ENCODE data around the gene ARID5A. TPM values are rescaled to one million over a fixed set of nuclear protein-coding genes. Genes with fewer than 3 reads are reported as not detected.
A peak's percentile ranks its signal among the peaks of the same experiment; 100 is the strongest.

The ARID5A gene
- total RNA-seq, 1 donor from 2014 or later: 9.4 TPM

DNA sequence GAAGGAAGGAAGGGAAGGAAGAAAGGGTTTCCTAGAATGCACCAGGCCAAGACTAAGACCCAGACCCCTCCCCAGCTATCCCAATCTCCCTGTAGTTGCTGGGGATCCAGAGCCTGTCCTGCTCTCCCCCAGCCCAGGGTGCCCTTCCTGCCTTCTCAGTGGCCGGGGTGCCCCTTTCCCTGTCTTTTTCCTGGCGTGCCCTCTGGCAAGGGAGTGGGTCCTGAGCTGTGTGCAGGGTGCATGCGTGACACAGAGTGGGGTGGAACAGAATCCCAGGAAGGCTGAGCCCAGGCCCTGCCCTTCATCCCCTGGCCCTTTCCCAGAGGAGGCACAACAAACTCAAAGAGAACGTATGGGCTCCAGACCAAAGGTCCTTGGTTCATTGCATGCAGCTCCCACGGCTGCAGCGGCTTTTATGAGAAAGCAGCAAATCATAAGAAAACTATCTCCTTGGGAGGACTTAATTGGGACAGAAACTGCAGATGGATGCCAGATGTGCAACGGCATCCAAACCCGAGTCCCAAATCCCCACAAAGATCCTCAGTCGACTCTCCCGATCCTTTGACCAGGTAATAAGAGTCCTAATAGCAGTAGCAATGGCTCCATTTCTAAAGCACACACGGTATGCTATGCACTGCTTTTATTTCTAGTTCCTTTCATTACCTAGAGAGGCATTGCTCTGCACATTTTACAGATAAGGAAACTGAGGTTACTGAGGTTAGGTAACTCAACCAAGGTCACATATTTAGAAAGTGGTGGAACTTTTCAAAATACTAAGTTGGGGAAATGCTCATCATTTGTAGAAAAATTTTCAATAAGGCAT is 12.7 kb upstream of the ARID5A start:
- DNase-seq (no peak), ATAC-seq (ENCODE audit: poor library complexity) (no peak)
- intact Hi-C loops (cut with DNase I): no loop called here

DNA sequence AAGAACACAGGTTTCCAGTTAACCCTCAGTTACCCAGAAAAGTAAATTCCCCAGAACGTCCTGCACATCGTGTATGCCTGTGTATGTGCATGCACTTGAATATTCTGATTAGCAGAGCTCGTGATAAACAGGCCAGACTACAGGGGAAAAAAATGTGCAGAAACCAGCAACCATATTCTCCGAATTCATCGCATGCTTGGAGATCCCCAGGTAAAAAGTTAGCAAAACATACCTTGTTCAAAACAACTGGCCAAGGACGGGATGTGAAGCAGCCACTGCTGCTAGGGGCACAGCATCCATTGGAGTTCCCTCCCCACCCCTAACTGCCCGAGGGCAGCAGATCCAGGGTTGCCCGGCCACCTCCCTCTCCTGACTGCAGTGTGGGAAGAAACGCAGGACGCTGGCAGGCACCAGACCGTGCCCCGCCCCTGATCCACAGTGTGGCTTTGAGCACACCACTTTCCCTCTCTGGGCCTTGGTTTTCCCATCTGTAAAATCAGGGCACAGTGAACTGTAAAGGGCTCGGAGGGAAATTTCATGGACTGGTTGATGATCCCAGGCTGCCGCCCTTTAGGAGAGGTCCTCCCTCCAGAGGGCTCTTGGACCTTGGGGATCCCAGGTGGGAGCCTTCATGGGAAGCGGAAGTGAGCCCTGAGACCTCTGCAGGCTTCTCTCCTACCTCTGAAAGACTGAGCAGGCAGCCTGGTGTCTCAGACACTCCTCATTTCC is 11.9 kb upstream of the ARID5A start:
- intact Hi-C loops (cut with DNase I): no loop called here
- no peak for DNase-seq
- ATAC-seq (ENCODE audit: poor library complexity): no peak

DNA sequence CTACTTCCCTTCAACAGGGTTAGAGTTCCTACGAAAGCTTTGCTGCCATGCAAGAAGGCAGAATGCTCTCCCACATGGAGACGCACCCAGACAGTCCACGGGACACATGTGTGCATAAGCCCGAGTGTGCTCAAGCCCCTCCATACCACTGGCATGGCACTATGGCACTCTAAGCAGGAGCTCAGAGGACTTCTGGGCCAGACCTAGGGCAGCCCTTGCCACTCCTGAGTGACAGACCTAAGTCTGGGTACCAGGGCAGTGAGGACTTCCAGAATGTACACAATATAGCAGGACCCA is 11.4 kb upstream of the ARID5A start:
- intact Hi-C loops (cut with DNase I): no loop called here
- ATAC-seq (ENCODE audit: poor library complexity) (no peak), DNase-seq (no peak)

DNA sequence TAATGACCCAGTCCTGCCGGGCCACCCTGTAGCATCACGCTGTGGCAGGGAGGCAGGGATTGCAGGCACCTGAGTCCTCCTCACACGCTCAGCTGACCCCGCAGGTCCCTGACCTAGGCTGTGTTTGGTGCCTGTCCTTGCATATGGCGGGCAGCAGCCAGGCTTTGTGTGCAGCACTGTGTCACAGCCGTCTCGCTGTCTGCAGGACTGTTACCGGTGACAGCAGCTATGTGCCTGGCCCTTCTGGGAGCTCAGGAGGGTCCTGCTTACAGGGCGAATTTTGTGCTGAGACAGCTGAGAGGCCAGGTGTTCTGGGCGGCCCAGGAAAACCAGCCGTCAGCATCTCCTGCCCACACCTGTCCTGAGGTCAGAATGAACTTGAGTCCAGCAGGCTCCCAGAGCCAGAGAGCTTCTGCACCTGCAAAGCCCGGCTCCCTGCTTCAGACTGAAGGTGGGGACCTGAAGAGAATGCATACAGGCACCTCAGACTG is 10.4 kb upstream of the ARID5A start:
- no peak for ATAC-seq (ENCODE audit: poor library complexity)
- no peak for DNase-seq
- intact Hi-C loops (cut with DNase I): no loop called here

DNA sequence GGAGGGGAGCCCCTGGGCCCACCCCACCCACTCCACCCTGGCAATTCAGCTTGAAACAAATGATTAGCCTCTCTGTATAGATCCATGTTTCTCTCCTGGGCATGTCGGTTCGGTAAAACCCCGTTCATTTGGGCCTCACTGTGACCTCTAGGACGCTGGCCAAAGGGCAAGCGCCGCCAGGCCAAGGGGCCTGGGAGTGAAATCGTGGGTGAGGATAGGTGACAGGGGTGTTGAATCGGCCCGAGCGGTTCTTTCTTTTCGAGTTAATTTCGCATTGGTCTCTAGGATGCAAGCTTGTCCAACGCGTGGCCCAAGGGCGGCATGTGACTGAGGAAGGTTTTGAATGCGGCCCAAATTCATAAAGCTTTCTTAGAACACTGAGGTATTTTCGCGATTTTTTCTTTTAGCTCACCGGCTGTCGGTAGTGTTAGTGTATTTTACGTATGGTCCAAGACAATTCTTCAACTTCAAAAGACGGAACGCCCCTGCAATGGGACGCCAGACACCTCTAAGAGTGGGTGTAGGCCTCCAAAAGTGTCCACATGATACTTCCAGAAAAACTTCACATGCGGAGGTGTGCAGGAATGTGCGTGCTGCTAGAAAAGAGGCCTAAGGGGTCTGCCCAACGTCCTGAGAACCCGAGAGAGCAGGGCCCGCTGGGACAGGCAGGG is 9.8 kb upstream of the ARID5A start:
- intact Hi-C loops (cut with DNase I): no loop called here
- DNase-seq: no peak
- no peak for ATAC-seq (ENCODE audit: poor library complexity)

DNA sequence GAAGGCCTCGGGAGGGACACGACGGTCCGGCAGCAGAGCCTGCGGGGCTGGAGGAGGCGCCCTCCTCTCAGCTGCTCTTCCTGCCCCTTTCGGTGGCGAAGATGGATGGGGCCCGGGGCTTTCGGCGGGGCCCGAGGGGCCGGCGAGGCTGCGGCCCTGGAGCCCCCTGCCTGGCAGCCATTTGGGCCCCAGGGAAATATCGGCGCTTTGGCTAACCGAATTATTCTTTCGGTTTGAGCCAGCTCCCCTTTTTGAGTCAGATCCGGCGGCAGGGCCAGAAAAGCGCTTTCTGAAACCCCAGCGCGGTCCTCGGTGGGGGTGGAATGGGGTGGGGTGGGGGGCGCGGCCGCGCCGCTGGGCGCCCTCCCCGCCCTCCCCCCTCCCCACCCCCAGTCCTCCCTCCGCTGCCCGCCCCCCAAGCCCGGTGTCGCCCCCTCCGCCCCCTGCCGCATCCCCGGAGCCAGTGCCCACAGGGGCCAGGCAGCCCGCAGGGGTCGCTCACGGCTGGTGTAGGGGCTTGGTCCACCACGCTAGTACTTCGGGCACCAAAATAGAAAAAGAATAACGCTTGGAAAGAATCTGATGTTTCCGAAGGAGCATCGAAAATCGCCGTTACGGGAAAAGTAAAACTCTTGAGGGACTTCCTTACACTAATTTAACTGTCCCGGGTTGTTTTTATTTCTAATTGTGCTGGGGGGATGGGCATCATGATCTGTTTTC is 9.1 kb upstream of the ARID5A start:
- peak; percentile 14 for ATAC-seq (ENCODE audit: poor library complexity)
- DNase-seq: no peak

DNA sequence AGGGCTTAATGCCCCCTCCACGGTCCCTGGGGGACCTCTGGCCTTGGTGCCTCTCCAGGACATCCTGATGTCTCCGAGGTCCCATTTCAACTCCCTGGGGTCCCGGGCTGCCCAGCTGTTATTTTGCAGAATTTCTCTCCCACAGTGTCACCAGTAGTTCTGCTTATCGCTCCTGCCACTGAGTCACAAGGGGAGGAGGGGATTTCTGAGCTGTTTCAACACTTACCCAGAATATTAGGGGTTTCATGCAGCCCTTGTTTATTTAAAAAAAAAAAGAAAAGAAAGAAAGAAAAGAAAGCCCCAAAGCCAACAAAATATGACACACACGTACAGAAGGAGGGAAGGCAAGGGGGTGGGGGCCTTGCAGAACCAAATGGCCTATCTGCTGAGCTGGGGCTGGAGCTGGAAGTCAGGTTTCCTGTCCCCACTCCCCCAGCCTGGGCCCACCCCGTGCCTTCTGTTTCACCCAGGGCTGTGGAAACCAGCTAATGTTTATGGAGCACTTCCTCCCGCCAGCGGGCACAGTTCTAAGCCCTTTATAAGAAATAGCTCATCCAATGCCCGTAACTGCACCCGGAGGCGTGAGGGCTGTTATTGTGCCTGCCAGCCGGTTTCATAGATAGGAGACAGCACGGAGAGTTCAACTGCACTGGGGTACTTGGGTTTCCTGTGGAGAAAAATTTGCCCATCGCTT is 8.4 kb upstream of the ARID5A start:
- ATAC-seq (ENCODE audit: poor library complexity) (peak; percentile 17), DNase-seq (peak; percentile 77)
- intact Hi-C loops (cut with DNase I): no loop called here

More for the DNA sequence above, 9.1 kb upstream of the ARID5A start:
- intact Hi-C loops (cut with DNase I): no loop called here

DNA sequence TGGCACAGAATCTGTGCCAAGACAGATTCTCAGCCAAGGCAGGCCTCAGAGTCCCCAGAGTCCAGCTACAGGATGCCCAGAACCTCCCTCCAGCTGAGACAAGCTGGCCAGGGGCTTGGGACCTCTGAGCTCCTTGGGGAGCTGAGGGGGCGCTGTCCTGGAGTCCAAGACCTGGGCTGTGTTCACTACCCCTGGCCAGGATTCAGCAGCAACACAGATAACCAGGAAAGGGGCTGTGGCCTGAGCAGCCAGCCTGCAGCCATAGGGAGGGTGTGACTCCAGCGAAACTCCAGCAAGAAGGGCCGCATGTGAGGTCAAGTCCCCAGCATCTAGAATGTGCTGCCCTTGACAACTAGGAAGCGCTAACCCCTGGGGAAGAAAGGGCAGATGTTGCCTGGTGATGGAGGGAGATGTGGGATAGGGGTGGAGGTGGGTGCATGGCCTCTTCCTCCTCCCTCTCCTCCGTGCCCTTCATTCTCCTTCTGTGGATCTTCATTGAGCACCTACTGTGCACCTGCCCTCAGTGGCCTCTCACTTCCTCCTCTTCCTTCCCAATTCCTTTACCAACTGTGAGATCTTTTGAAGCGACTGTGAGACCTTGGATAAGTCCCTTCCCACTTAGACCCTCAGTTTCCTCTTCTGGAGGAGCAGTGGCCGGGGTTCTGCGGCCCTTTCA is 7.7 kb upstream of the ARID5A start:
- DNase-seq: no peak
- intact Hi-C loops (cut with DNase I): no loop called here
- ATAC-seq (ENCODE audit: poor library complexity): peak; percentile 0

DNA sequence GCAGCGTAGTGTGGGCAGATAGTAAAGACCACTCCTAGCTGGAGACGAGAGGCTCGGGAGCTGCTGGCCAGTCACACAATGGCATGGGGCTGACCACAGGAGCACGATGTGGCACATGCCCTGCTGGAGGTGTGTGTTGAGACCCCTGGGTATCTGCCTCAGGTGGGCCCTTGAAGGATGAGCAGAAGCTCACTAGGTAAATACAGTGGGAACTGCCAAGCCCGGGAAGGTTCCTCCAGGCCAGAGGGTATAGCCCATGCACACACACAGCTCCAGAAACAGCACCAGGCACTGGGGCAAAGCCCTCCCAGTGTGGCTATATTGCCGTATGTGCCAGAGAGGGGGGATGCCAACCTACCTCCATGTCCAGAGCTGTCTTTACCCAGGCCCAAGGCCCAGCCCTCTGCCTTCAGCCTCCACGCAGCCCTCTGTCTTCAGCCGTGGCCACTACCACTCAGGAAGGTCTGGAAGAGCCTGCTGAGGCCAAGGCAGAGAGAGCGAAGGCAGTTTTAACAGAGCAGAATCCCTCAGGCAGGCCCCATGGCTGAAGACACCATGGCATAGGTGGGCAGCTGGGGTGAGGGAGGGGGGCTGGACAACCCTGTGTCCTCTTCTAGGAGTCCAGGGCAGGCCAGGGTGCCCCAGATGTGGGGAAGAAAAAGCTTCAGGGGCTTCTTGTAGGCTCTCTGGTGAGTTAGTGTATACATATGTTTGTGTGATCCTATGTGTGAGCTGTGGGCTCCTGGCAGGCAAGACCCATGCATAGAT is 7.0 kb upstream of the ARID5A start:
- ATAC-seq (ENCODE audit: poor library complexity) (no peak), DNase-seq (no peak)
- intact Hi-C loops (cut with DNase I): no loop called here

DNA sequence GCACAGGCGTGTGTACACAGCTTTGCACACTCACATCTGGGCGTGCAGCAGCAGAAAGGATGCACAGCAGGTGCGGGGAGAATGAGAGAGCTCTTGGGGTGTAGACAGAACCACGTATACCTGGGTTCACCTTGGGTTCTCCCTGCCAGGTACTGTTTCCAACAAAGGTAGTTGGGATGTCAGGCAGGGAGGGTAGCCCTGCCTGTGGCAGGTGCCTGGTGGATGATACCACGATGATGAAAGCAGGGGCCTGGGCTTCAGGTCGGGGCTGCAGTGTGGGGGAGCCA is 6.5 kb upstream of the ARID5A start:
- DNase-seq: no peak
- no peak for ATAC-seq (ENCODE audit: poor library complexity)
- intact Hi-C loops (cut with DNase I): no loop called here

DNA sequence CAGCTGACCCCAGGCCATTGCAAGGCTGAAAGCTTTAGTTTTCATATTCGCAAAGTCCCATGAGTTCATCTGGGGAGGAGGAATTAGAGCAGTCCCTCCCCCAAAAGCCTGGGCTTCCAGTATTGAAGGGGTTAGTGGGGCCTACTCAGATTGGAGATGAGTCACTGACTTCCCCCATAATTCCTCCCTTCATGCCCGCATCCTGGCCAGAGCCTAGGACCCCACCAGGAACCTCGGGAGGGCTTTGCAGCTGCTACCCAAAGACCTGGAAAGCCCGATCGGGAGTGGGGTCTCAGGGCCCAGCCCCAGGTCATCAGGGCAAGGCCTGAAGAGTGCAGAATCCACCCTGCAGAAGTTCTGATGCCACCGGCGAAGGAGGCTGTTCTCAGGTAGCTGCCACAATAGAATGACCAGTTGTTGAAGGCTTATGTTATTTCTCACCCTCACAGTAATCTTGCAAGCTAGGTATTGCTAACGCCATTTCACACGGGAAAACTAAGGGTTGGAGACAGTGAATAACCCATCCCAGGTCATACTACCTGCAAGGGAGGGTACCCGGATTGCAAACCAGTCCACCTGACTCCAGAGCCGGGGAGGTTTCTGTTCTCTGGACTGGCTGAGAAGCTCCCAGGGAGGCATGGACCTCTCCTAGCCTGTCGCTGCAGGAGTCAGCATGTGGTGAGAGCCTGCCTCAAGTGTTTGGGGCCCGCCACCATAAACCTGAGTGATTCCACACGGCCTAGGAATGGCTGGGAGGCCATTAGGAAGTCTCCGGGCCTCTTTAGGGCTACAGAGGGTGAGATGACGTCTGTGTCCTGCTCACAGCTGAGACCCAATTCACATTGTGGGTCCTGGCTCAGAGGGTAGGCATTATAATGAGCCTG is 5.8 kb upstream of the ARID5A start:
- DNase-seq: no peak
- ATAC-seq (ENCODE audit: poor library complexity): no peak
- intact Hi-C loops (cut with DNase I): no loop called here

DNA sequence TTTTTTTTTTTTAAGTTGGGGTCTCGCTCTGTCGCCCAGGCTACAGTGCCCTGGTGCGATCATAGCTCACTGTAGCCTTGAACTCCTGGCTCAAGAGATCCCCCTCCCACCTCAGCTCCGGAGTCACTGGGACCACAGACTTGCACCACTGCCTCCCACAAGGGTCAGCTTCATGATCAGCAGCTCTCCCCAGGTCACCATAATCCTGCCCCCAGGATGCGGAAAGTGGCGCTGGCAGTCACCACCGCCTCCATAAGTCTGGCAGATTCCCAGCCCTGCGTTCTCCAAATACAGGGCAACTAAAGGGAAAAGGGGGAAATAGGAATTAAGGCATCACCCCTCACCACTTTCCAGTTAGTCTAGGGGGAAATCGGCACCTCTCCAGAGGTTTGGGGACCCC is 5.2 kb upstream of the ARID5A start:
- no peak for ATAC-seq (ENCODE audit: poor library complexity)
- DNase-seq: no peak
- intact Hi-C loops (cut with DNase I): no loop called here

DNA sequence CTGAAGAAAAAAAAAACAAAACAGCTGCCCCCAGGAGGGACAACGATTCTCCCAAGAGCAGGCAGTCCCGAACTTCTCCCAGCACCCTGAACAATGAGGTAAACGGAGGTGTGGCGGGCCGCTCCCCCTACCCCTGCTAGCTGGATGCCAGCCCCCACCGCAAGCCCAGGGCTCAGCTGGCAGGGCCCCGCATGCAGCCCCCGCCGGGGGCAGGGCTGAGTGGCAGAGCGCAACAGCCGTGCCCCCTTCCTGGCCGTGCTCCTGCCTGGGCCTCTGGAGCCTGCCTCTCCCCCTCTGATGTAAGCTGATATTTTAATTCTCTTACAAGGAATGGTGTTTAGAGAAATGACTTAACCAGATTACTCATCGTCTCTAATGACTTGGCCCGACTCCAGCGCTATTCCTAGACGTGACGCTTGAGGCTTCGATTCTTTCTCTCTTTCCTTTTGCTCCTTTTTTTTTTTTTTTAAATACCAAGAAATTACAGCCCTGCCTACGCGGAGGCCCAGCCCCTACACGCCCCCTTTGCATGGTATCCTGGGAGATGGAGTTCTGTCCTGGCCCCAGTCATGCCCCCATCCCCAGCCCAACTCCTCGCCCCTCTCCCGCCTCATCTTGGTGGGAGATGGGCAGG is 4.6 kb upstream of the ARID5A start:
- DNase-seq (peak; percentile 93), ATAC-seq (ENCODE audit: poor library complexity) (peak; percentile 50)
- intact Hi-C loops (cut with DNase I): no loop called here

DNA sequence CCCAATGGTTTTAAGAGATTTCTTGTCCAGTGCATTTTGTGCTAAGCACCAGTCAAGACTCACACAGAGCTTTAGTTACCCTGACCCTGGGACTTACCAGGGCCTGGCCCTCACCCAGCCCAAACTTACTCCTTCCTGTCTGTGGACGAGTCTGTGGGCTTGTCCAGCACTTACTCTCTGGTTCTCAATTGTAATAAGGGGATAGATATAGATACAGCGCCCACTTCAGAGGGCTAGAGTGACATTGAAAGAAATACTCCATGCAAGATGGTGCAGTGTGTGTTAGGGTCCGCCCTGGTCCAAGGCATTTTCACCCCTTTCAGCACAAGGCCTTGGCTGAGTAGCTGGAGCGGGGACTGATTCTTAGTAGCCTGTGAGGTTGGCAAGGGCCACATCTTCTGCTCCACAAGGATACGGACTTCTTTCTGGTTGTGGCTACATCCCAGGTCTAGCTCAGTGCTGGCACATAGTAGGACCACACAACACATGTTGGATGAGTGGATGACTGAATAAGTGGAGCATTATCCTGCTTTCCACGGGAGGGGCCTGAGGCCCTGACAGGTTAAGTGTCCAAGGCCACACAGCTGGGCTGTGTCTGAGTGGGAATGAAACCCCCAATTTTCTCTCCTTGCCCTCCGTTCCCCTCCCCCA is 3.8 kb upstream of the ARID5A start:
- intact Hi-C loops (cut with DNase I): no loop called here
- DNase-seq (no peak), ATAC-seq (ENCODE audit: poor library complexity) (no peak)

DNA sequence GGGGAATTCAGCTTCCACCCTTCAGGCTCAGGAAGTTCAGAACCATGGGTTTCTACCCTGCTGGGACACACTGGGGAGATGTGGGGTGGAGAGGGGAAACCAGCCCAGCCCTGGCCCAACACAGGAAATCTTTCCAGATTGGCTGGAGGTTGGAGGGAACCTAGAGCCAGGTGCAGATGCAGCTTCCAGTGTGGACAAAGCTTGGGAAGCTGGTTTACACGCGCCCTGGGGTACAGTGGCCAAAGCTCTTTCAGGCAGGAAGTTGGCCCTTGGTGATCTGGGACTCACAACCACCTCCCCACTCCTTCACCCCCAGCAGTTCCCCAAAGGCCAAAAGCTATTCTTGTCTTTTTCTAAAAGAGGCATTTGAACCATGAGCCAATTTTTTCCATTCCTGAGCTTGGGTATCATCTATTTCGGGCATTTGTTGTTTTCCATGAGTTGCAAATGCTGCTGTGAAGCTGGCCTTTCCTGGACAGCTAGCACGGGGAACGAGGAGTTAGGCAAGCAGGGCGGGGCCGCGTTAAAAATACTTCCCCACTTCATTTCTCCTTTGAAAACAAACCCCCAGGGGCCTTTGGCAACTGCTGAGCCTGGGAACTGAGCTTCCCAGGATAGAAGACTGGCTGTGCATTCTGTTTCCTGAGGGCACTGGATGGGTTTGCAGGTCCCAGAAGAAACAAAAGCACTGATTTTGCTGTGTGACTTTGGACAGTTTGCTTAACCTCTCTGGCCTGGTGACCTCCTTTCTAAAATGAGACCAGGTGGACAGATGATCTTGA is 3.1 kb upstream of the ARID5A start:
- DNase-seq (peak; percentile 89), ATAC-seq (ENCODE audit: poor library complexity) (peak; percentile 27)
- intact Hi-C loops (cut with DNase I): no loop called here
